Nephron (organoid): ENCODE measurements around the gene PPAT.
A peak's percentile ranks its signal among the peaks of the same experiment; 100 is the strongest.
"Not testable (repeated sequence)": the region's sequence is repeated elsewhere in the genome, so short reads cannot be mapped to it uniquely, and the experiment has no call there.

Source experiments
- H3K27ac Mint-ChIP-seq, 3 experiments: 2 replicates each; pipeline ENCODE4 v1.8.0; 2020; ENCODE audit warnings: mixed read lengths in 3 of 3, mild to moderate bottlenecking in 2 of 3, moderate library complexity in 1 of 3
- H3K27me3 Mint-ChIP-seq: 2 replicates; pipeline ENCODE4 v1.8.0; 2021; ENCODE audit warnings: low read depth, mild to moderate bottlenecking, moderate library complexity, mixed read lengths
- H3K36me3 Mint-ChIP-seq: 2 replicates; pipeline ENCODE4 v1.8.0; 2020; ENCODE audit warnings: low read depth, mixed read lengths
- H3K4me1 Mint-ChIP-seq: 2 replicates; pipeline ENCODE4 v1.8.0; 2020; ENCODE audit warnings: mixed read lengths
- H3K4me3 Mint-ChIP-seq, 3 experiments: 2 replicates each; pipeline ENCODE4 v1.8.0; 2020; ENCODE audit warnings: mild to moderate bottlenecking in 3 of 3, mixed read lengths in 3 of 3, moderate library complexity in 2 of 3
- H3K9me3 Mint-ChIP-seq: 2 replicates; pipeline ENCODE4 v1.8.0; 2020; ENCODE audit warnings: mixed read lengths
- CTCF ChIP-seq, 3 experiments: fragments of 200-600 bp; sonication (generic); IDR thresholded peaks; one replicate each; pipeline ENCODE4 v1.5.0; 2021; ENCODE audit warnings: antibody characterized with exemption in 3 of 3; ENCODE audit not compliant: unreplicated experiment in 3 of 3

PPAT gene

GRCh38 chr4:56468097-56468422, 32.6 kb upstream of the PPAT start:
- TF ChIP-seq CTCF (IDR thresholded peaks at IDR 0.05; ENCODE audit: unreplicated experiment in 3 of 3) = no peak
- Mint-ChIP-seq H3K9me3 (no peaks in the 10 kb centered on the region), H3K27me3 (no peaks in the 10 kb centered on the region), H3K36me3 (peaks cover 27% of the 10 kb centered on the region), H3K4me1 (peaks cover 51% of the 10 kb centered on the region), H3K4me3 (peak overlapping the region; percentile 97 to 99 (median 98)), H3K27ac (peak overlapping the region; percentile 97 to 100 (median 100))

- Mint-ChIP-seq H3K4me1 (peaks cover 51% of the 10 kb centered on the region), H3K36me3 (peaks cover 23% of the 10 kb centered on the region), H3K27ac (peak within 1 kb of the TSS; percentile 97 to 100 (median 100)), H3K4me3 (peak within 1 kb of the TSS; percentile 97 to 99 (median 98)), H3K9me3 (no peaks in the 10 kb centered on the region), H3K27me3 (no peaks in the 10 kb centered on the region)
- TF ChIP-seq CTCF (IDR thresholded peaks at IDR 0.05; ENCODE audit: unreplicated experiment in 3 of 3) = no peak
Measured at GRCh38 chr4:56467284-56468096, 32.1 kb upstream of the PPAT start, which contains the start of gene SRP72. Gene SRP72 (plus strand): TSS chr4:56467617. CDS start chr4:56467636, 19 bp downstream.

GRCh38 chr4:56466910-56467283, 31.5 kb upstream of the PPAT start:
- Mint-ChIP-seq H3K4me3 (peak overlapping the region; percentile 97 to 99 (median 98)), H3K9me3 (no peaks in the 10 kb centered on the region), H3K36me3 (peaks cover 24% of the 10 kb centered on the region), H3K27me3 (no peaks in the 10 kb centered on the region), H3K27ac (peak overlapping the region; percentile 97 to 100 (median 100)), H3K4me1 (peaks cover 51% of the 10 kb centered on the region)
- TF ChIP-seq CTCF (IDR thresholded peaks at IDR 0.05; ENCODE audit: unreplicated experiment in 3 of 3) = no peak

GRCh38 chr4:56466296-56466761, 30.9 kb upstream of the PPAT start:
- peaks cover 51% of the 10 kb centered on the region for H3K4me1 Mint-ChIP-seq
- peaks cover 22% of the 10 kb centered on the region for H3K36me3 Mint-ChIP-seq
- H3K9me3 Mint-ChIP-seq, H3K27me3 Mint-ChIP-seq: not testable (repeated sequence)
- H3K4me3 Mint-ChIP-seq = peak overlapping the region; percentile 97 to 99 (median 98)
- peak overlapping the region; percentile 97 to 100 (median 100) for H3K27ac Mint-ChIP-seq

DNA sequence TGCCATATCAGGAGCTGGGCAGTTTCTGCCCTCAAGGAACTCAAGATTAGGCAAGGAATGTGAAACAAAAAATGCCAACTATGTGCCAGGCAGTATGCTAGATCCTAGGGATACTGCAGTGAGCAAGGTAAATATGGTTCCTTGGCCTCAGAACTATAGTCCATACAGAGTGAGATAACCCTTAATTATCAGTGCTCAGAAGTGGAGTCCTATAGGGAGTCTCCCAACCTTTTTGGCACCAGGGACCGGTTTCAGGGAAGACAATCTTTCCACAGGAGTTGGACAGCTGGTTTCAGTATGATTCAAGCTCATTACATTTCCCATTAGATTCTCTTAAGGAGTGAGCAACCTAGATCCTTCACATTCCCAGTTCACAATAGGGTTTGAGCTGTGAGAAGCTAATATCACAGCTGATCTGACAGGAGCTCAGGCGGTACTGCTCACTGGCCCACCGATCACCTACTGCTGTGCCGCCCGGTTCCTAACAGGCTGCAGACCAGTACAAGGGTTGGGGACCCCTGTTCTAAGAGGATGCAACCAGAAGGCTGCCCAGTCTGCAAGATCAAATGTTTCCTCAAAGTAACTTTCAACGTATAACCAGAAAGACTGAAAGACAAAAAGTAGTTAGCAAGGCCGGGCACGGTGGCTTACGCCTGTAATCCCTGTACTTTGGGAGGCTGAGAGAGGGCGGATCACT, 30.3 kb upstream of the PPAT start:
- no peaks in the 10 kb centered on the region for H3K9me3 Mint-ChIP-seq
- H3K36me3 Mint-ChIP-seq = peaks cover 25% of the 10 kb centered on the region
- TF ChIP-seq CTCF (IDR thresholded peaks at IDR 0.05; ENCODE audit: unreplicated experiment in 3 of 3) = no peak
- peaks cover 51% of the 10 kb centered on the region for H3K4me1 Mint-ChIP-seq
- peak overlapping the region; percentile 97 to 100 (median 100) for H3K27ac Mint-ChIP-seq
- H3K27me3 Mint-ChIP-seq = no peaks in the 10 kb centered on the region
- H3K4me3 Mint-ChIP-seq = peak overlapping the region; percentile 97 to 99 (median 98)

- no peak for TF ChIP-seq CTCF (IDR thresholded peaks at IDR 0.05; ENCODE audit: unreplicated experiment in 3 of 3)
- H3K9me3 Mint-ChIP-seq = no peaks in the 10 kb centered on the region
- H3K4me3 Mint-ChIP-seq = peak overlapping the region; percentile 64 to 99 (median 97)
- H3K27me3 Mint-ChIP-seq = no peaks in the 10 kb centered on the region
- H3K4me1 Mint-ChIP-seq = peaks cover 47% of the 10 kb centered on the region
- peaks cover 27% of the 10 kb centered on the region for H3K36me3 Mint-ChIP-seq
- peak overlapping the region in 2 of 3 experiments; percentile 7 to 59 for H3K27ac Mint-ChIP-seq
Measured at GRCh38 chr4:56464581-56464980, 29.2 kb upstream of the PPAT start.
